Measurements from ENCODE around the gene AKT1S1.
A peak's percentile ranks its signal among the peaks of the same experiment; 100 is the strongest.

The AKT1S1 gene

DNA sequence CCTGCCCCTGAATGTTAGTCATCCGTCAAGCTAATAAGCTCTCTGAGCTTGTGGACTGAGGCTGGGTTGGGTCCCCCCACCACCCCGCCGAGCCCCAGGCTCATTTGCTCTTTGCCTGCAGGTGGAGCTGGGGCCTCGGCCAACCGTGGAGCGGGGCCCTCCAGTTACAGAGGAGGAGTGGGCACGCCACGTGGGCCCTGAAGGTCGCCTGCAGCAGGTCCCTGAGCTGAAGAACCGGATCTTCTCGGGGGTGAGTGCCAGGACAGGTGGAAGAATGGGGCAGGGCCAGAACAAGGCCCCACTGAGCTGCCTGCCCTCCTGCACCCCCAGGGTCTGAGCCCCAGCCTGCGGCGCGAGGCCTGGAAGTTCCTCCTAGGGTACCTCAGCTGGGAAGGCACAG lies 5.5 kb upstream of the AKT1S1 start:
- no peak for DNase-seq

DNA sequence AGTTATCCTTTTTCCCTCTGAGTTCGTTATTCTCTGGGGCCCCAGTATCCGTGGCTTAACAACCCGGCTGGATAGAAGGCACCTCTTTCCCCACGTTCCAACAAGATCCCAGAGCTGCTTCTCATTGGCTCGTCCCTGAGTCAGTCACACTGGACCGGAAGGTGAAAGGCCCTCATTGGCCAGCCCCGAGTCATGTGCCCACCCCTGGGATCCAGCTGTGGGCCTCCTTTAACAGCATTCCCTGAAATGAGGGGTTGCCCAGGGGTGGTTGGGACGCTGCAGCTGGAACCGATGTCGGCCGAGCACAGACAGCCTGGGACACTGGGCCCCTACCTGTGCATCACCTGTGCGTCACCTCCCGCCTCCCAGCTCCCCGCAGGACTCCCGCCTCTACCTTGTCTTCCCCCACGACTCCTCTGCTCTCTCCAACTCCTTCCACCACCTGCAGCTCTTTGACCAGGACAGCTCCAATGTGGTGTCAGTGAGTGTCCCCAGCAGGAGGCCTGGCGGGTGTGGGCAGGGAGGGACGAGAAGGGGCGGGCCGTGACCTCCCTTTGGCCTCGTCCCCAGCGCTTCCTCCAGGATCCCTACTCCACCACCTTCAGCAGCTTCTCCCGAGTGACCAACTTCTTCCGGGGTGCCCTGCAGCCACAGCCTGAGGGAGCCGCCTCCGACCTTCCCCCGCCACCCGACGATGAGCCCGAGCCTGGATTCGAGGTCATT lies 4.7 kb upstream of the AKT1S1 start:
- DNase-seq, result no peak

DNA sequence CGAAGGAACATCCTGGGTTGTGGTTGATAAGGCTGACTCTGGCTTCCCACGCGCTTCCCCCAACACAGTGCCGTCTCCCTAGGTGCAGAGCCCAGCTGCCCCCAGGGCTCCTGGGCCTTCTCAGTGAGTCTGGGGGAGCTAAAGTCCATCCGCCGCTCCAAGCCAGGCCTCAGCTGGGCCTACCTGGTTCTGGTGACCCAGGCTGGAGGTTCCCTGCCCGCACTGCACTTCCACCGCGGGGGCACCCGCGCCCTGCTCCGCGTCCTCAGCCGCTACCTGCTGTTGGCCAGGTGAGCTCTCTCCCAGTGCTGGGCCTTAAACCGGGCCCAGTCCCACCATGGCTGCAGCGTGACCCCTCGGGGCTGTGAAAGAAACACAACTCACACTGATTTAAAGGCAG lies 4.0 kb upstream of the AKT1S1 start:
- no peak for DNase-seq

DNA sequence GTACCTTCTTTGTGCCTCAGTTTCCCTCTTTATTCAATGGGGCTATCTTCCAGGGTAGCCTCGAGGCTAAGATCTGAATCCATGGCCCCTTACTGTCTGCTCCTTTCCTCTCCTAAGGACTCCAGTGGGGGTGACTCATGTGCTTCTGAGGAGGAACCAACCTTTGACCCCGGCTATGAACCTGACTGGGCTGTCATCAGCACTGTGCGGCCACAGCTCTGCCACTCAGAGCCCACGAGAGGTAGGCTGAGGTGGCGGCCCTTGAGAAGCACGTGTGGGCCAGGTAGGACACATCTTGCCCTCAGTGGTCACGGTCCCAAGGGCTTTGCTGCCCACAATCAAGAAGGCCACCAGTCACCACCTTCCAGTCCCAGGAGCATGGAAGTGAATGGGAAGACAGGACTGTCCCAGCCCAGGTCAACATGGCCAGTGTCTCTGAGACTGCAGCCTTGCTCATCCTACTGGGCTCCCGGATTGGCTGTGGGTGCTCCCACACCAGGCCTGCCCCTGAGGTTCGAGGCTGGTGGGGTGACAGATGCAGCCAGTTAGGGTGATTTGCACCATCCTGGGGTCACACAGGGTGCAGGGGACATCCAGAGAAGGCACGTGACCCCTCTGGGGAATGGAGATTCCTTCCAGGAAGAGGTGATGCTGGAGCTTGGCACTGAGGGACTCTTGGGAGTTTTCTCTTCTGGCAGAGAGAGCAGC lies 3.2 kb upstream of the AKT1S1 start:
- no peak for DNase-seq

DNA sequence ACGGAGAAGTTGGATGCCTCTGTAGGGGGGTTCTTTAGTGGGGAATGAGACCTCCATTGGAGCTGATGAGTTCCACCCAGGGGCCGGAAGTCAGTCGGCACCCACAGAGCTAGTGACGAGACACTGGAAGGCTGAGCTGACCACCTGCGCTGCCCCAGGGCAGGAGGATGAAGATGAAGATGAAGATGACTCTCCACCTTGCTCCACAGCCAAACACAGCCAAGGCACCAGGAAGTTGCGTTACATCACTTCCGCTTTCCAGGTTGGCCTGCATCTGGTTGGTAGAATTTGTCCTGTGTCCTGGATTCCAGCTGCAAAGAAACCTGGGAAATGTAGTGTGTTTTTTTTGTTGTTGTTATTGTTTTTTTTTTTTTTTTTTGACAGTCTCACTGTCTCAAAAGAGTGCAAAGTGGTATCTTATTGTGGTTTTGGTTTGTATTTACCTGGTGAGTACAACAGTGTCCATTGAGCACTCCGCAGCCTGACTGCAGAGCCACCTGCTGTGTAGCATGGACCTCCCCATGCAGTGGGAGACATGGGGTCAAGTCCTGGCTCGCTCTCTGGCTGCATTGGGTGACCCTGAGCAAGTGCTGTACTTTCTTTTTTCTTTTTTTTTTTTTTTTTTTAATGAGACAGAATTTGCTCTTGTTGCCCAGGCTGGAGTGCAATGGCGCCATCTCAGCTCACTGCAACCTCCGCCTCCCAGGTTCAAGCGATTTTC lies 2.2 kb upstream of the AKT1S1 start:
- no peak for DNase-seq

DNA sequence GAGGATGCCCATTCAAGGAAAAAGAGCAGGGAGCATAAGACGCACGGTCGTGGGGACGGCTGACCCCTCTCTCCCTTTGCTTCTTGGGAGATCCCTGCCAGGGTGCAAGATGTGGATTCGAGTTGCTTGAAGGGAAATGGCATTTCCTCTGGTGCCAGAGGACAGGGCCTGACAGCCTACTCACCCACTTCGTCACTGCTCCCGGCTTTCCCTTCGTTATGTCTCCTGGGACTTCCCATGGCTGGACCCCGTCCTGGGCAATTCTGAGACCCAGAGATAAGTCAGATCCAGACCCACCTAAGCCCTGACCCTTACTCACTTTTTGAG lies 1.6 kb upstream of the AKT1S1 start:
- no peak for DNase-seq

DNA sequence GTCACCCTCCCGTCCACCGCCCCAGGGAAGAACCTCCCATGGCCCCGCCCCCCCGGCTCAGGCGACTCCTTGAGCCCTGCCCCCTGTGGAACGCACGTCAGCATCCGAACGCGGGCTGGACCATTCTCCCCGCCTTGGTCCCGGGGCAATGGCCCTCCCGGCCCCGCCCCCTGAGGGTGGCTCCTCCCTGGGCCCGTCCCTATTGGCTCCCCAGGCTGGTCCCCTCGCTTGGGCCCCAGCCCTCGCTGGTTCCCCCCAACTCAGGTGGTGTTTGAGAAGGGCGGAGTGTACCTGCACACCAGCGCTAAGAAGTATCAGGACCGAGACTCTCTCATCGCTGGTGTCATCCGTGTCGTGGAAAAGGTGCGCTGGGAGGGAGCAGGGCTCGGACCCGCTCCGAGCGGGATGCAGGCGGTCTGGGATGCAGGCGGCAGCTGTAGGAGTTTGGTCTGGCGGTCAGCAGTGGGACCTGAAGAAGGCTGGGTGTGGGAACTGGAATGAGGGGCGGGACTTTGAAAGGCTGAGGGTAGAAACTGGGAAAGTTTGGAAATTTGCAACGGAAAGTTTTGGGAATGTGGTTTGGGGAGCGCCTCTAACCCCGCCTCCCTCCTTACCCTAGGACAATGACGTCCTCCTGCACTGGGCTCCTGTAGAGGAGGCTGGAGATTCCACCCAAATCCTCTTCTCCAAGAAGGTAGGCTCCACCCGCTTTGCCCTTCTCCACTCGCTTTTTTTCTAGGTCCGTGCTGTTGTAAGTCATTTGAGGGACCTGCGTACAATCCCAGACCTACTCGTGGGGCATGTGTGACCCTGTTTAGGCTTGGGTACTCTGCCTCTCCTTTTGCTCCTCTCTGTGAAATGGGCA lies 956 bp upstream of the AKT1S1 start:
- peak; percentile 98 for DNase-seq

DNA sequence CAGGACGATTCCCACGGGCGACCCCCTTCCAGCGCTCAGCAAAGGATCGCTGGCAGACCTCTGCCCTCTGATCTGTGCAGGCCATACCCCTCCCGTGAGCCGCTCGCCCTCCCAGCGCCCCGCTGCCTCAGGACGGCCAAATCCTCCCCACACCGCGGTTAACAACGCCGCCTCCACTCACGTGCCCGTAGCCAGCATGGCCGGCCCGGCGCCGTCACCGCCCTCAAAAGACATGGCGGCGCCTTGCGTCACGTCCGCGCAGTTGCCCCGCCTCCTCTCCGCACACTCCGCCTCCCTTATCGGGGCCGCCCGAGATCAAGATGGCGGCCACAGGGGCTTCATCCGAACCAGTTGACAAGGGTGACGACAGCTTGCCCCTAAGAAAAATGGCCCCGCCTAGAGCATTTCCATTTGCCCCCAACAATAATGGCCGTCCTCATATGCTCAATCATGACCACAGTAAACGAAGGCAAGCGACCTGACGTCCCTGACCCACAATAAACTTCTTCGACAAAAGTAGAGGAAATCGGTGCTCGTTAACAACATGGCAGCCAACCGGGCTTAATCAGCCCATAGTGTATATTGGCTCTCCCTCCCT lies 634 bp downstream of the AKT1S1 start:
- peak; percentile 99 for DNase-seq

DNA sequence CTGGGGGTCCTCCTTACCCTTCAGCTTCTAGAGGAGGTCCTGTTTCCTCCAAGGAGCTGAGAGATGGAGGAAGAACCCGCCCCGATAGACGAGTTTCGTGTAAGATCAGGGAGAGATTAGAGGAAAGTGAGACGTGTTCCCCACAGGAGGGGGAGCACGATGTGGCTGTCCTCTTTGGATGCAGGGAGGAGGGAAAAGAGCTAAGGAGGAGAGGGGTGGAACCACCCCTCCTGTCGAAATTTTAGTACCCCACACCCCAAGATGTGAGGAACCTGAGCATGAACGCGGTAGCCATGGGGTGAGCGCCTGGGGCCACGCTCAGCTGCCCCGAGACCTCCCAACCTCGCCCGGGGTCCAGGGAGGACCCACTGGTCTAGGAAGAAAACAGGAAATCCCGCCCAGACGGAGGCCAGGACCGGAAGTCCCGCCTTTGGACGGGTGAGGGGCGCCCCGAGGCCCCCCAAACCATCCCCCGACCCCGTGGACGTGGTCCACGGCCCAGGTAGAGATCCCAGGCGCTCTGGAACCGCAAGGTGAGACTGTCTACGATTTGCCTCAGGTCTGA lies 1.2 kb downstream of the AKT1S1 start:
- DNase-seq, result peak; percentile 24

DNA sequence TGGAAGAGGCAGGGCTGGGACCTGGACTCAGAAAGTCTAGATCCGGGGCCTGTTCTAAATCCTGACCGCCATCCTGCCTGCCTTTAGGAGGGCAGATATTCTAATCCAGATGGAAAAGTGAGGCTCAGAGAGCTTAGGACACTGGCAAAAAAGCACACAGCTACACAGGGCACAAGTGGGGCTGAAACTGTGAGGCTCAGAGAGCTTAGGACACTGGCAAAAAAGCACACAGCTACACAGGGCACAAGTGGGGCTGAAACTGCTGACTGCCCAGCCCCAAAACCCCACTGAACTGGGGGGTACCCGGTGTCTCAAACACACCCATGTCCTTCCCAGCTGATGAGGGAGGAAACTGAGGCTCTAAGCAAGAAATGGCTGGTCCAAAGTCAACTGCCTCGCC lies 2.0 kb downstream of the AKT1S1 start:
- no peak for DNase-seq

DNA sequence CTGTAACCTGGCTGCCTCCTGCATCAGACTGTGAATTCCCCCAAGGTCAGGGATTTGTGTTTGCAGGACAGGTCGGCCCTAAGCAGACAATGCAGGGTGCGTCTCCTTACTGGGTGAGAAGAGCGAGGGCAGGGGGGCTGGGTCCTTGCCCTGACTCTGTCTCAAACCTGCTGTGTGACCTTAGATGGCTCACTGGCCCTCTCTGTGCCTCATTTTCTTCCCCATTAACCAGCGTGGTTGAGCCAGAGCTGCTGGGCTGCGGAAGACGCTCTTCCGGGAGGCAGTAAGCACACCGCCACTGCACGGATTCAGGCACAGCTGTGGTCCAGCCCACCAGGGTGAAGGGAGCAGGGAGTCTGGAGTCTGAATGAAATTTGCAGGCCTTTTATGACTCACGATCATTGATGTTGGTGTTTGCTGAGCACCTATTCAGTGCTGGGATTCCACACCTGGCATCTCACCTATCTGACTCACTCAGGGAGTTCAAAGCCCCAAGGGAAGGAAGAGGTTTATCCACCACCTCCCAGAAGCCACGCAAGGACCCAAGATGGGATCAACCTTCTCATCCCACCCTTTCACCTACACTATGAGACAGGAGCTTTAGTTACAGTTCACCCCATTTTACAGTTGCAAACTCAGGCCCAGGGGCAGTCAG lies 2.5 kb downstream of the AKT1S1 start:
- no peak for DNase-seq

DNA sequence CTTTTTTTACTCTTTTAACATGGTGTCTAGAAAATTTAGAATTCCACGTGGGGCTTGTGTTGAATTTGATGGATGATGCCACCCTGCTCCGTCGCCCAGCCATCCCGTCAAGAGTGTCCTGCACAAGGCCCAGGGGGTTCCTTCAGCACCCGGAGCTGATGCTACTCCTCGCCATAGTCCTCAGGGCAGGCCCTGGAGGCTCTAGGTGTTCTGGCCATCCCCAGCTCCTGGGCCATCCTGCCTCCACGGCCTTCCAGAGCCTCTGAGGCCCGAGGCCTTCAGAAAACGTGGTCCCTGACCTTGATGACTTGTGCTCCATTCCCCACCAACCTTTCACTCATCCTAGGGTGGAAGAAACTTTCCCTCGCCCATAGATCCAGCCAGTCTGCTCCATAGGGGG lies 3.3 kb downstream of the AKT1S1 start:
- DNase-seq, result no peak

DNA sequence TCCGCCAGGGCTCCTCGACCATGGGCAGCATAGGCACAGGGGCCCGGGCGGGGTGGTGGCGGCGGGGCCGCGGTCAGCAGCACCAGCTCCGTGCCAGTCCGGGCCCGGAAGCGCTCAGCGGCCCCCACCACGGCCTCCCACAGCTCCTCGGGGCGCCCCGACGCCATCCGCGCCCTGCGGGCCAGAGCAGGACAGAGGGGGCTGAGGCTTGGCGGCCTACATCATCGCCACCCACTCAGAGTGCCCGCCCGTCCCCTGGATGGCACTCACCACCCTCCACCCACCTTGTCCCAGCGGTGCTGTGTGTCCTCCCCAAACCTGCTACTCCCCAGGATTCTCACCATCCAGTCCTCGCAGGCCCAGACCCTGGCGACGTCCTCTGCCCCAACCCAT lies 4.0 kb downstream of the AKT1S1 start:
- DNase-seq, result no peak

DNA sequence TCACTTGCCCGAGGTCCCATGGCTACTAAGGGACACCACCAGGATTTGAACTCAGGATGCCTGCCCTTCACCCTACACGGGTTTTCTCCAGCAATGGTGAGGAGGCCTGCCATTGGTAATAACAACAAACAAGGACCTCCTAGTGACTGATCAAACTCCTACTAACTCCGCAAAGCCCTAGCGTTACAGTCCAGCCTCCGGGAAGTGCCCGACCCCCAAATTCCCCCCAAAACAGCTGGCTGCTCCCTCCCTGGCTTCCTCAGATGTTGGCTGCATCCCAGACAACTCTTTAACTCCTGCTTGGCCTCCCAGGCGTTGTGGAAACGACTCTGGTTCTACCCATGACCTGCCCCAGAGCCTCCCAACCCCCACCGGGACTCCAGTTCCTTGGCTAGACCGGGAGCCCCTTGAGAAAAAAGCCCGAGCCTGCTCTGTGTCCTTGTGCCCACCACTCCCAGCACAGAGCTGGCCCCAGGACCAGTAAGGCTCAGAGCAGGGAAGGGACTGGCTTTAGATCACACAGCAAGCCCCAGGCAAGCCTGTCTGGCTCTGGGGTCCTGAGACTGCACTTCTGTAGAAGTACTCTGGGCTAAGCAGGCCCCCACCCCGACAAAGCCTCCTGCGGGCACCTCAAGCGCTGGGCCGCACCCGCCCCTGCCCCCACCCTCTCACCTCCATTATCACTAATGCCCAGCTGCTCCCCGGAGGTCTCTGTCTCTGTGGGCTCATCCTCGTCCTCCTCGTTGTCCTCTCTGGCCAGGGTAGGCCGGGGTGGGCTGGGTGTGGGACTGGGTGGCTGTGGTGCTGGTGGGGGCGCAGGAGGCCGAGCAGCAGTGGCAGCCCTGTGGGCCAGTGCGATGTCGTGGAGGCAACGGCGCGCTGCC lies 4.7 kb downstream of the AKT1S1 start:
- DNase-seq, result no peak

DNA sequence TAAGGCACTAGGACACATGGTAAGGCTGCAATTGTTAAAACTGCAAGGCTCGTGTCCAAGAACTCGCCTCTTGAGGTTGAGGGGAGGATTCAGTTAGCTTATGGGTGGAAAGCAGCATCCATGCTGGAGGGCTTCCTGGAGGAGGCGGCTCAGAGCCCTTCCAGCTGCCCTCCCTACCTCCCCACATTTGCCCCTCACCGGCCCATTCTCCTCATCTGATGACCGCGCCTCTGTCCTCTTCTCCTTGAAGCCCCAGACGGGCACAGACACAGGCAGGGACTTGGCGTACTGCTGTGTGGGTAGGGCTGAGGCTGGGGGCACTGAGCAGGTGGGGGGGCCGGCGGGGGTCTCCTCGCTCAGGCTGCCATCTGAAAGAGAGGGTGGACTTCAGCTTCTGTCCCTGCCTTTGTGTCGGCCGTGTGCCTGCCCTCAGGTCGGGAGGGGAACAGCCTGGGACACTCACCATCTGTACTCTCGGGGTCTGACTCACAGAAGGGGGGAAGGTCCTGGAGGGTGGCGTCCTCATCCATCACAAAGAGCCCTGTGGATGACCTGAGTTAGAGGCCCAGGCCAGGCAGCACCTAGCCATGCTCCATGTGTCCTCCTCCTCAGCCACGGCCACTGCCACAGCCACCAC lies 5.7 kb downstream of the AKT1S1 start:
- no peak for DNase-seq

DNA sequence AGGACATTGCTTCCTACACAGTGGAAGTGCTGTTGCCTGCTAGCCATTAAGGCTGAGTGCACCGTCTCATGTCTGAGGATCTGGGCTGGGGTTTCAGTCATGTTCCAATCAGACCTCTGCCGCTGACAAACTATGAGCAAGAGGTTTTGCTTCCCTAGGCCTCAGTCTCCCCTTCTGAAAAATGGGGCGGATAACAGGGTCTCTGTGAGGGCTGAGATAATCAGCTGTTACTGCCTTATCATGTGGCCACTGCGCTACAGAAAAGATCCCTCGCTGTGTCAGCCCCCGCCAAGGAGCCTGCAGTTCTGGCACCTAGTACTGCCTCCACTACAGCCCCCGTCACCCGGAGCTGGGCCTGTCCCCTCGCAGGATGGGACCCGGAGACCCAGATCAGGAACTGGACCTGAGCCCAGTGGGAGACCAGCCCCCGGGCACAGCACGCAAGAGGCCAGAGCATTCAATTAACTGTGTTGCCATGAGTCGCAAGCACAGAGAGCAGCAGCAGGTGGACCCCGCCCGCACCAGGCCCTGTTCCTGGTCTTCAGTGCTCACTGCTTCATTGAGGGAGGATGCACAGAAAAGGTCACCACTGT lies 6.8 kb downstream of the AKT1S1 start:
- no peak for DNase-seq

DNA sequence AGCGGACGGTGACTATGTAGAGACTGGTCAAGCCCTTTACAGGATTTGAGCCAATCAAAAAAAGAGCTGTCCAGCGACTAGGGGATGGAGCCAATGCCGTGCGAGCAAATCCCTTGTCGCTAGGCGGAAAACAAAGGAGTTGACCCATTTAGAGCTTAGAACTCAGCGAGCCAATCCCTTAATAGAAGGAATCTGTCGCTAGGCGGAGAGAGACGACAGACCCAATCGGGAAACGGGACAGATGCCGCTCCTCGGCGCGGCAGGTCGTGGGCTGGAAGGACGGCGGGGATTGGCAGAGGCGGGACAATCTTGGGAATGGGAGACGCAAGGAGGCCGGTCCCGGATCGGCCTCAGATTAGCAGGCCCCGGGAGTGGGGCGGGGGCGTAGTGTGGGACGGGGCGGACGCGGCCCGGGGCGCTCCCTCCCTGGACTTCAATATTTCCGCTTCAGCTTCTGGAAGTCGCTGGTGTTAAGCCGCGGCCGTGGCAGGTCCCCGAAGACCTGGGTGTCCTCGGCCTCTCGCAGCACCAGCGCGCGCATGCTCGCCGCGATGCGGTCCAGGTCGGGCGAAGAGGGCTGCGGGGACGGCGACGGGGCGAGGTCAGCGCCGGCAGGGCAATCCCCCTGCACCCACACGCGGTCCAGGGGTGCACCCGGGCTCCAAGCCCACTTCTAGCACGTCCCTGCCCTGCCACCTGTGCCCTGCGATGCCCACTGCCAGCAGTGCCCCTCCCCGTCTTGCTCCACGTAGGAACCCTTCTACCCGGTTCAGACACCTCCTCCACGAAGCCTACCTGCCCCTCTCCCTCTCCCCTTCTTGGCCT lies 7.5 kb downstream of the AKT1S1 start:
- DNase-seq, result peak; percentile 99

DNA sequence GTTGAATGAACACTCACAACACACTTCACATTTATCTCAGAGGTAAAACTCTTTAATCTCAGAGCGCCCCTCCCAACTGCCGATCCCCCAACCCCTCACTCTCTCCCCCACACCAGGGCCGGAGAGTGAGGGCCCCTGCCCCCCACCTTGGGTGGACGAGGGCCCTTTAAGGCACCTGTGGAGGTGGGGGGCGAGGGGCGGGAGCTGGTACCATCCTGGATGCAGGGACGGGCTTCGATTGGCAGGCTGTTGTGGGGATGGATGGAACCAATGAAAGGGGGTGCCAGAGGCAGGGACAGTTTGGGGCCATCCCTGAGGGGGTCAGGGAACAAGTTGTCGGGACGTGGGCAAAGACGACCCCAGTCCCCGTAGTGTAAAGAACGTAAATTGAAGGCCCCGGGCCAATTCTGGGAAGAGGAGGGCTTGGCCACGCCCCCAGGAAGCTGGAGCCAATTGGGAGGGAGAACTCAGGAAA lies 8.1 kb downstream of the AKT1S1 start:
- DNase-seq, result no peak
